Hematopoietic multipotent progenitor cell (in vitro differentiated cells): ENCODE results near the gene C4B. TPM values are rescaled to one million over a fixed set of nuclear protein-coding genes. Genes with fewer than 3 reads are reported as not detected.
"Not testable (repeated sequence)": the region's sequence is repeated elsewhere in the genome, so short reads cannot be mapped to it uniquely, and the experiment has no call there.

Experiments used
- DNase-seq, 3 donors: peaks; one replicate each; pipeline ENCODE4 v3.0.0-alpha.2; 2011 to 2015; ENCODE audit warnings: low read depth in 2 of 3, low spot score in 2 of 3
- total RNA-seq: library from RNA; depleted of rRNA; stranded (reverse); fragments of >200 nt; gene quantifications from one replicate; pipeline ENCODE4 v1.2.3, GENCODE V29; 2012

Gene C4B
- total RNA-seq, 1 donor, result 4.6 TPM

GRCh38 chr6:31980195-31980876 lies 34.3 kb upstream of the C4B start:
- DNase-seq, result not testable (repeated sequence)

- not testable (repeated sequence) for DNase-seq
Observed at GRCh38 chr6:31980998-31981397, 33.6 kb upstream of the C4B start.

- DNase-seq, result not testable (repeated sequence)
Observed at GRCh38 chr6:31981744-31982143, 32.9 kb upstream of the C4B start, which contains the start of gene C4A. TSS of gene C4A (plus strand) at chr6:31982057. CDS start at chr6:31982108, 51 bp downstream.

- DNase-seq, result not testable (repeated sequence)
Observed at GRCh38 chr6:31989363-31989762, 25.2 kb upstream of the C4B start.

- DNase-seq, result not testable (repeated sequence)
Observed at GRCh38 chr6:31994421-31994820, 20.2 kb upstream of the C4B start.

GRCh38 chr6:31996385-31996784 lies 18.2 kb upstream of the C4B start:
- not testable (repeated sequence) for DNase-seq

- not testable (repeated sequence) for DNase-seq
Observed at GRCh38 chr6:32002546-32003268, 11.9 kb upstream of the C4B start.

- DNase-seq, result not testable (repeated sequence)
Observed at GRCh38 chr6:32003301-32003700, 11.3 kb upstream of the C4B start.

GRCh38 chr6:32004393-32004792 lies 10.2 kb upstream of the C4B start:
- DNase-seq, result not testable (repeated sequence)

- not testable (repeated sequence) for DNase-seq
Observed at GRCh38 chr6:32004864-32005537, 9.6 kb upstream of the C4B start.

- not testable (repeated sequence) for DNase-seq
Observed at GRCh38 chr6:32005538-32005880, 9.1 kb upstream of the C4B start.

GRCh38 chr6:32005991-32006529 lies 8.5 kb upstream of the C4B start:
- not testable (repeated sequence) for DNase-seq

- not testable (repeated sequence) for DNase-seq
Observed at GRCh38 chr6:32007086-32007485, 7.5 kb upstream of the C4B start.

- not testable (repeated sequence) for DNase-seq
Observed at GRCh38 chr6:32008037-32008436, 6.6 kb upstream of the C4B start.

GRCh38 chr6:32008616-32009015 lies 6.0 kb upstream of the C4B start:
- DNase-seq, result not testable (repeated sequence)

GRCh38 chr6:32009537-32009936 lies 5.1 kb upstream of the C4B start:
- not testable (repeated sequence) for DNase-seq

GRCh38 chr6:32010856-32011530 lies 3.6 kb upstream of the C4B start:
- not testable (repeated sequence) for DNase-seq

- DNase-seq, result not testable (repeated sequence)
Observed at GRCh38 chr6:32012941-32013617, 1.5 kb upstream of the C4B start.

- DNase-seq, result not testable (repeated sequence)
Observed at GRCh38 chr6:32013738-32014137, 857 bp upstream of the C4B start.

GRCh38 chr6:32022100-32022499 lies 7.5 kb downstream of the C4B start:
- not testable (repeated sequence) for DNase-seq
